Measurements from ENCODE around the gene LYZL1.
"Not testable (repeated sequence)": the region's sequence is repeated elsewhere in the genome, so short reads cannot be mapped to it uniquely, and the experiment has no call there.

LYZL1 gene

GRCh38 chr10:29316308-29317026, 27.6 kb downstream of the LYZL1 start:
- H3K27ac ChIP-seq: no peak overlapping the region
- H3K9me3 ChIP-seq (ENCODE audit: severe bottlenecking): peaks cover 2% of the 10 kb centered on the region
- no peaks in the 10 kb centered on the region for H3K36me3 ChIP-seq
- H3K4me3 ChIP-seq (ENCODE audit: low read depth, low read length): no peak overlapping the region
- no peaks in the 10 kb centered on the region for H3K27me3 ChIP-seq (ENCODE audit: insufficient read depth, low read depth, severe bottlenecking)
- no peak for TF ChIP-seq CTCF (IDR thresholded peaks at IDR 0.05; ENCODE audit: low read depth, low read length)
- DNase-seq: no peak

- no peak for DNase-seq
- no peak overlapping the region for H3K4me3 ChIP-seq (ENCODE audit: low read depth, low read length)
- no peaks in the 10 kb centered on the region for H3K36me3 ChIP-seq
- no peak overlapping the region for H3K27ac ChIP-seq
- TF ChIP-seq CTCF (IDR thresholded peaks at IDR 0.05; ENCODE audit: low read depth, low read length): no peak
- peaks cover 2% of the 10 kb centered on the region for H3K9me3 ChIP-seq (ENCODE audit: severe bottlenecking)
- no peaks in the 10 kb centered on the region for H3K27me3 ChIP-seq (ENCODE audit: insufficient read depth, low read depth, severe bottlenecking)
Observed at GRCh38 chr10:29317027-29317420, 28.2 kb downstream of the LYZL1 start.

GRCh38 chr10:29317423-29318021, 28.7 kb downstream of the LYZL1 start:
- Histone ChIP-seq H3K27me3 (ENCODE audit: insufficient read depth, low read depth, severe bottlenecking) (no peaks in the 10 kb centered on the region), H3K36me3 (no peaks in the 10 kb centered on the region), H3K27ac (no peak overlapping the region), H3K9me3 (ENCODE audit: severe bottlenecking) (peaks cover 2% of the 10 kb centered on the region), H3K4me3 (ENCODE audit: low read depth, low read length) (no peak overlapping the region)
- no peak for DNase-seq
- no peak for TF ChIP-seq CTCF (IDR thresholded peaks at IDR 0.05; ENCODE audit: low read depth, low read length)

GRCh38 chr10:29318141-29319071, 29.5 kb downstream of the LYZL1 start:
- H3K9me3 ChIP-seq (ENCODE audit: severe bottlenecking); H3K27me3 ChIP-seq (ENCODE audit: insufficient read depth, low read depth, severe bottlenecking); H3K36me3 ChIP-seq; H3K27ac ChIP-seq: not testable (repeated sequence)
- DNase-seq: peak; percentile 60
- H3K4me3 ChIP-seq (ENCODE audit: low read depth, low read length): peak overlapping the region; percentile 21; the same call in 1 of the 2 replicates

- H3K27me3 ChIP-seq (ENCODE audit: insufficient read depth, low read depth, severe bottlenecking): no peaks in the 10 kb centered on the region
- no peaks in the 10 kb centered on the region for H3K9me3 ChIP-seq (ENCODE audit: severe bottlenecking)
- no peak for TF ChIP-seq CTCF (IDR thresholded peaks at IDR 0.05; ENCODE audit: low read depth, low read length)
- no peaks in the 10 kb centered on the region for H3K36me3 ChIP-seq
- H3K27ac ChIP-seq: no peak overlapping the region
- DNase-seq: no peak
- H3K4me3 ChIP-seq (ENCODE audit: low read depth, low read length): no peak overlapping the region
Observed at GRCh38 chr10:29319205-29319781, 30.4 kb downstream of the LYZL1 start.

GRCh38 chr10:29320680-29321121, 31.8 kb downstream of the LYZL1 start:
- DNase-seq; H3K27ac ChIP-seq; H3K27me3 ChIP-seq (ENCODE audit: insufficient read depth, low read depth, severe bottlenecking); H3K36me3 ChIP-seq; H3K4me3 ChIP-seq (ENCODE audit: low read depth, low read length); H3K9me3 ChIP-seq (ENCODE audit: severe bottlenecking): not testable (repeated sequence)
